Loucy (cell line): ENCODE results near the gene DNAH8.
"Not testable (repeated sequence)": the region's sequence is repeated elsewhere in the genome, so short reads cannot be mapped to it uniquely, and the experiment has no call there.

Source experiments
- H2AFZ ChIP-seq: fragments of 200-600 bp; sonication (generic); 2 replicates; pipeline ENCODE4 v1.6.0; 2016; ENCODE audit warnings: antibody characterized with exemption, mild to moderate bottlenecking, low read length, moderate library complexity
- H3F3A ChIP-seq: fragments of 200-600 bp; 2 replicates; pipeline ENCODE4 v1.6.0; 2016; ENCODE audit warnings: antibody characterized with exemption, low read depth, mild to moderate bottlenecking
- H3K27me3 ChIP-seq: fragments of 200-600 bp; sonication (generic); 2 replicates; pipeline ENCODE4 v1.6.1; 2014; ENCODE audit warnings: low read length, mild to moderate bottlenecking; ENCODE audit not compliant: insufficient read depth, poor library complexity, severe bottlenecking
- H3K36me3 ChIP-seq: fragments of 200-600 bp; sonication (generic); 2 replicates; pipeline ENCODE4 v1.6.1; 2016; ENCODE audit warnings: low read length; ENCODE audit not compliant: insufficient read depth
- H3K4me1 ChIP-seq: fragments of 200-600 bp; sonication (generic); 2 replicates; pipeline ENCODE4 v1.5.1; 2014; ENCODE audit warnings: low read length, mild to moderate bottlenecking; ENCODE audit not compliant: insufficient read depth, poor library complexity, severe bottlenecking
- H3K4me2 ChIP-seq: fragments of 200-600 bp; sonication (generic); 2 replicates; pipeline ENCODE4 v1.6.0; 2014; ENCODE audit warnings: antibody characterized with exemption, low read length, low read depth, mild to moderate bottlenecking; ENCODE audit not compliant: poor library complexity, severe bottlenecking
- H3K4me3 ChIP-seq: fragments of 200-600 bp; sonication (generic); 2 replicates; pipeline ENCODE4 v1.5.1; 2014; ENCODE audit warnings: low read length, mild to moderate bottlenecking, mixed read lengths; ENCODE audit not compliant: poor library complexity, severe bottlenecking
- H3K79me2 ChIP-seq: fragments of 200-600 bp; sonication (generic); 2 replicates; pipeline ENCODE4 v1.6.1; 2014; ENCODE audit warnings: low read length; ENCODE audit not compliant: insufficient read depth
- H3K9ac ChIP-seq: fragments of 200-600 bp; sonication (generic); 2 replicates; pipeline ENCODE4 v1.6.0; 2014; ENCODE audit warnings: mild to moderate bottlenecking, low read depth, low read length, moderate library complexity; ENCODE audit not compliant: poor library complexity, severe bottlenecking
- H3K9me2 ChIP-seq: fragments of 200-600 bp; sonication (generic); replicated peaks from 2 replicates; pipeline ENCODE4 v1.6.1; 2016; ENCODE audit warnings: low read depth, low read length, mixed read lengths
- H3K9me3 ChIP-seq: fragments of 200-600 bp; sonication (generic); 2 replicates; pipeline ENCODE4 v1.6.1; 2014; ENCODE audit warnings: mild to moderate bottlenecking, antibody characterized with exemption, low read length, low read depth; ENCODE audit not compliant: insufficient read depth
- H4K20me1 ChIP-seq: fragments of 200-600 bp; sonication (generic); 2 replicates; pipeline ENCODE4 v1.6.0; 2014; ENCODE audit warnings: antibody characterized with exemption, low read length, mild to moderate bottlenecking; ENCODE audit not compliant: insufficient read depth, poor library complexity, severe bottlenecking
- EZH2phosphoT487 ChIP-seq: fragments of 200-600 bp; IDR thresholded peaks from 2 replicates; pipeline ENCODE4 v1.6.1; 2018; ENCODE audit warnings: antibody characterized with exemption, mild to moderate bottlenecking, moderate library complexity, borderline replicate concordance
- TF ChIP-seq, protein P1 (sequence below): fragments of 200-600 bp; sonication (generic); conservative IDR thresholded peaks from 2 replicates; pipeline ENCODE4 v1.5.1; 2014; ENCODE audit warnings: mild to moderate bottlenecking, antibody characterized with exemption, low read length

The DNAH8 gene

DNA sequence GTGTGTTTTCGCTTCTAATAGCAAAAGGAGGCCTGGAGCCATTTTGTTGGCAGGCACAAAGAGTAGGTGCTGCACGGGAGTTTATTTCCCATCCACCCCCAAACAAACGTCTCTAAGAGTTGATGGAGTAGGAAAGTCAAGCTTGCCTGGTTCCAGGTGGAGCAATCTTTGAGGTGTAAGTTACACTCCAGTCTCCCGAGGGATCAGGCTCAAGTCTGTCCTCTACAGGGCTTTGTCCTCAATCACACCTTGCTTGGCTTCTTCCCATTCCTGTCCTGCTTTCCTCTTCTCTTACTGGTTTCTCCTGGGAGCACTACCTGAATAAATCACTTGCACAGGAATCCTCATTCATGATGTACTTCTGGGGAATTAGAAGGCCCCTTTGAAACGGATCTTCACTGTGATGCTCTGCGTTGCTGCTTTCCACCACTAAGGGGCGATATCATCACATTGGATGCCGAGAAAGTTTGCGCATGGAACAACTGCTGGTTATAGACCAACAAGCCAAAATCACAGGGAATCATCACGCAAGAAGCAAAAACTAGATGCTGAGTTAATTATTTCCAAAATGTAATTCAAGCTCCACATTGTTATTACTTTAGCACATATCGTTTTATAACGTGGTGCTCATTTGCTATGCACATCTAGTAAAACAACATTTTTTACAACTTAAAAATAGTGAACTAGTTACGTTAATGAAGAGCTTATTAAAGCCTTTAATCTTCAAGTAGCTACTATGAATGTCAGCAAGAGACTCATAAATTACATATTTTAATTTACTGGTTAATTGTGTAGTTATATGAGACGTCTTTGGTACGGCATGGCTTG is 156.8 kb downstream of the DNAH8 start:
- TF ChIP-seq, protein P1, sequence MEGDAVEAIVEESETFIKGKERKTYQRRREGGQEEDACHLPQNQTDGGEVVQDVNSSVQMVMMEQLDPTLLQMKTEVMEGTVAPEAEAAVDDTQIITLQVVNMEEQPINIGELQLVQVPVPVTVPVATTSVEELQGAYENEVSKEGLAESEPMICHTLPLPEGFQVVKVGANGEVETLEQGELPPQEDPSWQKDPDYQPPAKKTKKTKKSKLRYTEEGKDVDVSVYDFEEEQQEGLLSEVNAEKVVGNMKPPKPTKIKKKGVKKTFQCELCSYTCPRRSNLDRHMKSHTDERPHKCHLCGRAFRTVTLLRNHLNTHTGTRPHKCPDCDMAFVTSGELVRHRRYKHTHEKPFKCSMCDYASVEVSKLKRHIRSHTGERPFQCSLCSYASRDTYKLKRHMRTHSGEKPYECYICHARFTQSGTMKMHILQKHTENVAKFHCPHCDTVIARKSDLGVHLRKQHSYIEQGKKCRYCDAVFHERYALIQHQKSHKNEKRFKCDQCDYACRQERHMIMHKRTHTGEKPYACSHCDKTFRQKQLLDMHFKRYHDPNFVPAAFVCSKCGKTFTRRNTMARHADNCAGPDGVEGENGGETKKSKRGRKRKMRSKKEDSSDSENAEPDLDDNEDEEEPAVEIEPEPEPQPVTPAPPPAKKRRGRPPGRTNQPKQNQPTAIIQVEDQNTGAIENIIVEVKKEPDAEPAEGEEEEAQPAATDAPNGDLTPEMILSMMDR: peak; percentile 100
- no peak for TF ChIP-seq EZH2phosphoT487

DNA sequence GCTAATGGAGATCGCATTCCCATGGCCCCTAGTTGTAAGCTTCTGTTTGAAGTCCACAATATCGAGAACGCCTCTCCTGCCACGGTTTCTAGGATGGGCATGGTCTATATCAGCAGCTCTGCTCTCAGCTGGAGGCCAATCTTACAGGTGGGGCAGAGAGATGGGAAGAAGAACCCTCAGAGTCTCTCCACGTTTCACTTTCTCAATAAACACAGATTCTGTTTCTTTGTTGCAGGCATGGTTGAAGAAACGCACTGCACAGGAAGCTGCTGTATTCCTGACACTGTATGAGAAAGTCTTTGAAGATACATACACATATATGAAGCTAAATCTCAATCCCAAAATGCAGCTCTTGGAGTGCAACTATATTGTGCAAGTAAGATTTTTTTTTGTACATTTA is 157.9 kb downstream of the DNAH8 start:
- 0 out of 2 replicates have a peak, but pooled peaks cover 3% of the 10 kb centered on the region for H3F3A ChIP-seq
- H2AFZ ChIP-seq: peak overlapping the region; percentile 69
- H3K9me3 ChIP-seq: no peaks in the 10 kb centered on the region
- no peaks in the 10 kb centered on the region for H3K36me3 ChIP-seq
- H3K9ac ChIP-seq: no peak overlapping the region
- TF ChIP-seq EZH2phosphoT487: no peak
- TF ChIP-seq, protein P1: no peak
- H3K4me1 ChIP-seq: peaks cover 42% of the 10 kb centered on the region
- H3K79me2 ChIP-seq: no peaks in the 10 kb centered on the region
- H3K4me3 ChIP-seq: no peak overlapping the region
- H3K27me3 ChIP-seq: no peaks in the 10 kb centered on the region
- no peaks in the 10 kb centered on the region for H3K9me2 ChIP-seq
- no peaks in the 10 kb centered on the region for H4K20me1 ChIP-seq
- H3K4me2 ChIP-seq: peak overlapping the region; percentile 49

More for the DNA sequence above, 156.8 kb downstream of the DNAH8 start:
- Histone ChIP-seq H3K9me2 (no peaks in the 10 kb centered on the region), H3K27me3 (no peaks in the 10 kb centered on the region), H4K20me1 (no peaks in the 10 kb centered on the region), H3K4me3 (no peak overlapping the region), H3K4me1 (peaks cover 33% of the 10 kb centered on the region), H3F3A (0 out of 2 replicates have a peak, but pooled peaks cover 3% of the 10 kb centered on the region), H3K79me2 (no peaks in the 10 kb centered on the region), H3K36me3 (no peaks in the 10 kb centered on the region), H3K9me3 (no peaks in the 10 kb centered on the region), H2AFZ (no peak overlapping the region), H3K4me2 (no peak overlapping the region), H3K9ac (no peak overlapping the region)

DNA sequence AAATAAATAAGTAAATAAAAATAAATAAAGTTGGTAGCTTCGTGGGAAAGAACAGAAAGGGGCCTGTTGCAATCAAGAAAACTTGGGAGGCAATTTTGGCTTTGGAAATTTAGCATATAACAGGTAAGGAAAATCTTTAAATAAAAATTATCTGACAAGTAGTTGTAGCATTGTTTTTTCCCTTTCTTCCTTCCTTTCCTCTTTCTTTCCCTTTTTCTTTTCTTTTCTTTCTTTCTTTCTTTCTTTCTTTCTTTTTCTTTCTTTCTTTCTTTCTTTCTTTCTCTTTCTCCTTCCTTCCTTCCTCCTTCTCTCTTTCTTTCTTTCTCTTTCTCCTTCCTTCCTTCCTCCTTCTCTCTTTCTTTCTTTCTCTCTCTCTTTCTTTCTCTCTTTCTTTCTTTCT is 158.7 kb downstream of the DNAH8 start:
- H3F3A ChIP-seq, H3K9me2 ChIP-seq, H3K27me3 ChIP-seq, H3K4me2 ChIP-seq, H4K20me1 ChIP-seq, H3K36me3 ChIP-seq, H3K4me3 ChIP-seq, H3K79me2 ChIP-seq, H3K9me3 ChIP-seq, H2AFZ ChIP-seq, H3K9ac ChIP-seq: not testable (repeated sequence)
- H3K4me1 ChIP-seq: peaks cover 42% of the 10 kb centered on the region
